Transverse colon (tissue), 4 donors: Measurements from ENCODE around the gene CHRNA5. TPM values are rescaled to one million over a fixed set of nuclear protein-coding genes. Genes with fewer than 3 reads are reported as not detected.

Experiments used
- DNase-seq: peaks from one replicate; pipeline ENCODE4 v3.0.0-alpha.2; 2019
- H3K27ac ChIP-seq, 4 donors: fragments of 200-600 bp; sonication (generic); 2 replicates each; pipeline ENCODE4 v1.5.1; 2016 to 2018; ENCODE audit warnings: inconsistent platforms in 4 of 4
- H3K27me3 ChIP-seq: fragments of 200-600 bp; sonication (generic); 2 replicates; pipeline ENCODE4 v1.5.1; 2017; ENCODE audit warnings: inconsistent platforms
- H3K36me3 ChIP-seq, 4 donors: fragments of 200-600 bp; sonication (generic); 2 replicates each; pipeline ENCODE4 v1.5.1; 2017 to 2019; ENCODE audit warnings: inconsistent platforms in 4 of 4
- H3K4me1 ChIP-seq, 4 donors: fragments of 200-600 bp; sonication (generic); 2 replicates each; pipeline ENCODE4 v1.5.1; 2017 to 2020; ENCODE audit warnings: inconsistent platforms in 4 of 4
- H3K4me3 ChIP-seq, 4 donors: fragments of 200-600 bp; sonication (generic); 1 replicate in 1 of 4; 2 replicates in 3 of 4; pipeline versions ENCODE4 v1.5.1 to v1.6.1; 2017 to 2019; ENCODE audit warnings: inconsistent platforms in 4 of 4
- H3K9me3 ChIP-seq, 2 donors: fragments of 200-600 bp; sonication (generic); 2 replicates each; pipeline ENCODE4 v1.5.1; 2017 to 2019; ENCODE audit warnings: inconsistent platforms in 2 of 2
- CTCF ChIP-seq, 5 experiments: fragments of 200-600 bp in 3 of 5; fragments of 450-650 bp in 2 of 5; sonication (generic) in 3 of 5; IDR thresholded peaks; 1 replicate in 2 of 5; 2 replicates in 3 of 5; pipeline ENCODE4 v1.5.1; 2016 to 2017; ENCODE audit warnings: antibody characterized with exemption in 5 of 5, inconsistent platforms in 3 of 5, mild to moderate bottlenecking in 2 of 5, moderate library complexity in 1 of 5
- EP300 ChIP-seq: sonication (generic); formaldehyde crosslinking; IDR thresholded peaks from one replicate; pipeline ENCODE4 v1.6.1; 2017; ENCODE audit warnings: antibody characterized with exemption, low read depth
- POLR2A ChIP-seq: fragments of 450-650 bp; IDR thresholded peaks from one replicate; pipeline ENCODE4 v1.6.1; 2016; ENCODE audit warnings: antibody characterized with exemption, mild to moderate bottlenecking, moderate library complexity
- POLR2AphosphoS5 ChIP-seq, 3 donors: sonication (generic); formaldehyde crosslinking; IDR thresholded peaks; one replicate each; pipeline ENCODE4 v1.6.1; 2016; ENCODE audit warnings: antibody characterized with exemption in 3 of 3
- WGBS, 2 donors: methylation state at CpG; one replicate each; pipeline ENCODE4 v1.1.5; 2018; ENCODE audit warnings: low coverage in 1 of 2; 5-methylcytosine and 5-hydroxymethylcytosine counted together
- in situ Hi-C, 4 donors: fragments of 200-750 bp; cut with MboI; loops; one replicate each; pipeline versions ENCODE4 v1.15.0 to v1.15.1; 2017; ENCODE audit warnings: low sequenced_read_pairs in 3 of 4, low pct_ligation_motif_present in 1 of 4, low pct_unique_long_range_greater_than_20kb in 1 of 4
- intact Hi-C: fragments of 100-400 bp; cut with DNase I; formaldehyde crosslinking; loops from one replicate; pipeline ENCODE4 v1.15.1; 2023; ENCODE audit warnings: low total_unique reads
- total RNA-seq, 4 donors: library from RNA; depleted of rRNA; stranded (reverse); fragments of >200 nt; gene quantifications; one replicate each; pipeline ENCODE4 v1.1.0, GENCODE V29; 2016

CHRNA5 gene
- total RNA-seq, 4 donors from 2014 or later, result 0.48 to 3.8 (median 0.82) TPM; not detected in 1

GRCh38 chr15:78561490-78561889, 3.8 kb upstream of the CHRNA5 start:
- 88 to 97% methylated on average over 3 to 5 of the region's 5 CpGs for WGBS, 2 donors
- in situ Hi-C loops, result no loop called here

GRCh38 chr15:78563092-78563491, 2.2 kb upstream of the CHRNA5 start:
- H3K36me3 ChIP-seq, result no peaks in the 10 kb centered on the region
- in situ Hi-C loops (no loop called here), intact Hi-C loops (no loop called here)
- peaks cover 15% of the 10 kb centered on the region for H3K27me3 ChIP-seq
- no peaks in the 10 kb centered on the region for H3K9me3 ChIP-seq
- H3K4me1 ChIP-seq, result peaks cover 5 to 19% (median 10%) of the 10 kb centered on the region in 4 donors
- TF ChIP-seq CTCF (IDR thresholded peaks at IDR 0.05), result no peak
- TF ChIP-seq EP300, result no peak
- no peak for TF ChIP-seq POLR2AphosphoS5 (IDR thresholded peaks at IDR 0.05)
- TF ChIP-seq POLR2A, result no peak
- H3K27ac ChIP-seq, result no peak overlapping the region
- 92 to 100% methylated on average over 2 of the region's 2 CpGs for WGBS, 2 donors
- no peak overlapping the region for H3K4me3 ChIP-seq
- no peak for DNase-seq

More at GRCh38 chr15:78561490-78561889, 3.8 kb upstream of the CHRNA5 start:
- Histone ChIP-seq H3K27ac (no peak overlapping the region), H3K36me3 (no peaks in the 10 kb centered on the region), H3K4me1 (peaks cover 5 to 17% (median 8%) of the 10 kb centered on the region in 4 donors), H3K27me3 (peaks cover 3% of the 10 kb centered on the region), H3K4me3 (no peak overlapping the region), H3K9me3 (no peaks in the 10 kb centered on the region)
- DNase-seq, result no peak
- TF ChIP-seq POLR2A (no peak), EP300 (no peak), POLR2AphosphoS5 (IDR thresholded peaks at IDR 0.05) (no peak), CTCF (IDR thresholded peaks at IDR 0.05) (no peak)
- intact Hi-C loops, result no loop called here

DNA sequence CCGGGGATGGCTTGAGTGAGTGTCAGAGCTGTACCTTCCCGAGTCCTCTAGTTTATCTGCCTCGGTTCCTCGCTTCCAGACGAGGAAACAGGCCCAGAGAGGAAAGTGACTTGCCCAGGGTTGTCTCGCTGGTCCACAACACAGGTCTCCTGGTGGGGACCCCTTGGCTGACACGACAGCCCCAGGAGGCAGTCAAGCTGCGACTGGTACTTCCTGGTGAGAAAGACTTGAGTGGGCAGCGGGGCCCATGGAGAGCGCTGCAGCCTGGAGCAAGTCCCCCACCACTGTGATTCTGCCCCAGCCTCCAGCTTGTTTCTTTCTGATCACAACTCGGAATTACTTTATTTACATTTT, 600 bp upstream of the CHRNA5 start:
- peak overlapping the region in 2 of 4 donors; percentile 66 to 81 for H3K4me3 ChIP-seq
- DNase-seq, result no peak
- in situ Hi-C loops (no loop called here), intact Hi-C loops (no loop called here)
- H3K9me3 ChIP-seq, result no peaks in the 10 kb centered on the region
- 68 to 76% methylated on average over 5 to 11 of the region's 11 CpGs for WGBS, 2 donors
- peaks cover 5 to 19% (median 10%) of the 10 kb centered on the region in 4 donors for H3K4me1 ChIP-seq
- no peaks in the 10 kb centered on the region for H3K36me3 ChIP-seq
- peaks cover 15% of the 10 kb centered on the region for H3K27me3 ChIP-seq
- H3K27ac ChIP-seq, result peak overlapping the region; percentile 77 to 88 (median 82)
- no peak for TF ChIP-seq CTCF (IDR thresholded peaks at IDR 0.05)
- TF ChIP-seq POLR2A, result no peak
- no peak for TF ChIP-seq EP300
- no peak for TF ChIP-seq POLR2AphosphoS5 (IDR thresholded peaks at IDR 0.05)

DNA sequence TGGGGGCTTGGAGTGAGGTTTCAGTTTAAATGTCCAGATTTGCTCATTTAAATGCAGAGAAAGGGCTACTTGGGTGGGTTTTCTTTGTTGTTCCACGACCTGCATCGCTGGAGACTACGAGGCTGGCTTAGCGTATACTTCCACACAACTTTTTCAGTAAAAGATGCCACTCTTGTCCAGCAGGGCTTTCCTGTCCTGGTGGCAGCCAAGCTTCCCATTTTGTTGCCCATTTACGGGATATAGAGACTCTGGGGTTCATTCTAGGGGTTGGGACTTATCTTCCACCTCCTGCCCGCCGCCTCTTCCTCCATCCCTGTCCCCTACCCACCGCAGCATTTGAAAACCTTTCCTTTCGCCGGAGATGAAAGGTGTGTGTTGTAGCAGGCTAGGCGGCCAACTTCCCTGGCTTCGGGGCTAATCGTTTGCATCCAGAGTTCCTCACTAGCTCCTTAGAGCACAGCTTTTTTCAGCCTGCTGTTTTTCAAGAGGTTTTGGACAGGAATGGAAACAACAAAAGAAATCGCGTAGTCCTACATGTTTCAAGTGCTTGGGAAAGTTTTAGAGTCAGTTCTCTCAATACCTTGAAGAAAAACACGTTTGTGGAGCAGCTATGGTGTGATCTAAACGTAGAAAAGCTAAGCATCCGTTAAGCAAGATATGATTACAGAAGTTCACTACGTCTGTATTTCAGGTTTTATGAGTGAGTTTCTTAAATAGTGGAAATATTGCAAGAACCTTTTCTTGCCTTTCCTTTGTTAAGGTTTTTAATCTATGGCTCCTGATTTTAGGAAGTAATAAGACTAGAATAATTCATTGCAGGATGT, 843 bp downstream of the CHRNA5 start:
- WGBS, 2 donors, result 4 to 9% methylated on average over 10 to 19 of the region's 19 CpGs
- intact Hi-C loops, result no loop called here
- H3K27ac ChIP-seq, result peak overlapping the region; percentile 77 to 88 (median 82)

More for the DNA sequence above, 843 bp downstream of the CHRNA5 start:
- H3K36me3 ChIP-seq, result no peaks in the 10 kb centered on the region
- in situ Hi-C loops, result no loop called here
- peak overlapping the region; percentile 14 to 81 (median 64) for H3K4me3 ChIP-seq
- peaks cover 5 to 19% (median 10%) of the 10 kb centered on the region in 4 donors for H3K4me1 ChIP-seq
- no peaks in the 10 kb centered on the region for H3K9me3 ChIP-seq
- DNase-seq, result peak; percentile 13
- no peak for TF ChIP-seq EP300
- peak; percentile 2 to 43 (median 24) for TF ChIP-seq CTCF (IDR thresholded peaks at IDR 0.05)
- TF ChIP-seq POLR2AphosphoS5 (IDR thresholded peaks at IDR 0.05), result no peak
- no peak for TF ChIP-seq POLR2A
- peaks cover 15% of the 10 kb centered on the region for H3K27me3 ChIP-seq
